T-cell (primary cell): ENCODE data around the gene OR2T2. TPM values are rescaled to one million over a fixed set of nuclear protein-coding genes. Genes with fewer than 3 reads are reported as not detected.
"Not testable (repeated sequence)": the region's sequence is repeated elsewhere in the genome, so short reads cannot be mapped to it uniquely, and the experiment has no call there.

ENCODE experiments used
- ATAC-seq, 4 experiments: fragments of 200-7000 bp in 3 of 4; fragments of 150-1000 bp in 1 of 4; cut with Tn5 transposase; replicated peaks in 1 of 4; 1 replicate in 3 of 4; 2 replicates in 1 of 4; pipeline ENCODE4 v1.10.0; 2021; ENCODE audit warnings: moderate library complexity in 3 of 4, mild to moderate bottlenecking in 2 of 4, moderate number of reproducible peaks in 1 of 4
- CTCF ChIA-PET, 2 donors: fragments of 300-600 bp; sonication (Branson Sonifier 250); formaldehyde crosslinking; loops; one replicate each; lab custom pipeline; 2022; ENCODE audit warnings: antibody characterized with exemption in 2 of 2; lab: Charles Lee
- POLR2A ChIA-PET, 2 donors: fragments of 300-600 bp; sonication (Branson Sonifier 250); formaldehyde crosslinking; loops; one replicate each; lab custom pipeline; 2022; ENCODE audit warnings: antibody characterized with exemption in 2 of 2; lab: Charles Lee
- DNase-seq, 35 experiments: peaks; one replicate each; pipeline versions ENCODE4 v3.0.0 to v3.0.0-alpha.2; 2013 to 2023
- H3K27ac ChIP-seq: one replicate; pipeline ENCODE4 v1.5.1; 2013; ENCODE audit warnings: low read length
- H3K27me3 ChIP-seq, 2 experiments: replicated peaks in 1 of 2; 1 replicate in 1 of 2; 2 replicates in 1 of 2; pipeline versions ENCODE4 v1.6.1 to v1.7.0; 2013; ENCODE audit warnings: low read length in 1 of 2, mixed read lengths in 1 of 2; ENCODE audit not compliant: control insufficient read depth in 2 of 2, insufficient read depth in 2 of 2; ENCODE audit errors: extremely low read depth in 1 of 2
- H3K36me3 ChIP-seq, 2 donors: 1 replicate in 1 of 2; 2 replicates in 1 of 2; pipeline versions ENCODE4 v1.6.1 to v1.7.0; 2013; ENCODE audit warnings: low read length in 1 of 2; ENCODE audit not compliant: control insufficient read depth in 2 of 2, insufficient read depth in 1 of 2; ENCODE audit errors: extremely low read depth in 1 of 2
- H3K4me1 ChIP-seq, 2 experiments: 1 replicate in 1 of 2; 2 replicates in 1 of 2; pipeline versions ENCODE4 v1.6.1 to v1.7.0; 2013; ENCODE audit warnings: low read length in 2 of 2, mixed read lengths in 1 of 2; ENCODE audit not compliant: insufficient read depth in 2 of 2, control insufficient read depth in 1 of 2; ENCODE audit errors: extremely low read depth in 1 of 2
- H3K4me3 ChIP-seq, 2 donors: 1 replicate in 1 of 2; 2 replicates in 1 of 2; pipeline versions ENCODE4 v1.5.1 to v1.7.0; 2013; ENCODE audit warnings: mild to moderate bottlenecking in 2 of 2, low read length in 1 of 2, moderate library complexity in 1 of 2; ENCODE audit not compliant: control insufficient read depth in 1 of 2; ENCODE audit errors: extremely low read depth in 1 of 2
- H3K9me3 ChIP-seq: 2 replicates; pipeline ENCODE4 v1.7.0; 2013
- H3K27ac Mint-ChIP-seq, 2 donors: one replicate each; pipeline ENCODE4 v1.8.0; 2020 to 2021; ENCODE audit warnings: mild to moderate bottlenecking in 2 of 2, mixed read lengths in 2 of 2
- H3K27me3 Mint-ChIP-seq, 2 donors: one replicate each; pipeline ENCODE4 v1.8.0; 2021 to 2022; ENCODE audit warnings: mixed read lengths in 2 of 2
- H3K36me3 Mint-ChIP-seq: one replicate; pipeline ENCODE4 v1.8.0; 2021; ENCODE audit warnings: mixed read lengths
- H3K4me1 Mint-ChIP-seq, 3 donors: one replicate each; pipeline ENCODE4 v1.8.0; 2020 to 2022; ENCODE audit warnings: mixed read lengths in 3 of 3, mild to moderate bottlenecking in 1 of 3
- H3K4me3 Mint-ChIP-seq, 3 donors: one replicate each; pipeline ENCODE4 v1.8.0; 2020 to 2022; ENCODE audit warnings: mild to moderate bottlenecking in 3 of 3, mixed read lengths in 3 of 3, moderate library complexity in 3 of 3
- H3K9me3 Mint-ChIP-seq, 3 donors: one replicate each; pipeline ENCODE4 v1.8.0; 2020 to 2022; ENCODE audit warnings: mixed read lengths in 3 of 3
- WGBS: methylation state at CpG from one replicate; pipeline ENCODE4 v1.1.5; 2013; ENCODE audit warnings: missing lambda C conversion rate; ENCODE audit not compliant: insufficient coverage; 5-methylcytosine and 5-hydroxymethylcytosine counted together
- total RNA-seq, 35 experiments: library from RNA in 6 of 35; stranded (reverse) in 6 of 35; fragments of 120-200 nt in 1 of 35; gene quantifications; one replicate each; pipeline versions ENCODE4 v1.2.1 to v1.2.4 and lab custom pipeline; 2013 to 2026

The OR2T2 gene, protein sequence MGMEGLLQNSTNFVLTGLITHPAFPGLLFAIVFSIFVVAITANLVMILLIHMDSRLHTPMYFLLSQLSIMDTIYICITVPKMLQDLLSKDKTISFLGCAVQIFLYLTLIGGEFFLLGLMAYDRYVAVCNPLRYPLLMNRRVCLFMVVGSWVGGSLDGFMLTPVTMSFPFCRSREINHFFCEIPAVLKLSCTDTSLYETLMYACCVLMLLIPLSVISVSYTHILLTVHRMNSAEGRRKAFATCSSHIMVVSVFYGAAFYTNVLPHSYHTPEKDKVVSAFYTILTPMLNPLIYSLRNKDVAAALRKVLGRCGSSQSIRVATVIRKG
- total RNA-seq (not detected), total RNA-seq (lab: John Stamatoyannopoulos, UW) (0 reads per million in 29 experiments)
- total RNA-seq (2013): not detected

DNA sequence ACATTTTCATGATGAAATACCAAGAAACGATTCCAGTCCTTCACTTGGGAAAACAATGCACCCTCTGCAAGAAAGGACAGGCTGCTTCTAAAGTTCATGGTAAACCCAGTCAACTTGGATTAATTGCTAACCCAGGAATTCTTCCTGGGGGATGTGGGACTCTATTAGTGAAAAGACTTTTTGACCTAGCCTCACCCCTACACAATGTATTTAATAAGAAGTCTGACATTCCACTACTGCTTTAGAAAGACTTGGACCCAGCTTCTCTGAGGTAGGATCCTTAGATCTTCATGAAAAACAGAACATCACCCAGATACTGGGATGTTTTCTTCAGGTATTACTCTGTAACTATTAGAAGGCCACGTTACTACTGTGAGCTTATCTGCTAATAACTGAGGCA lies at the start of gene OR2T2:
OR2T2 (plus strand) TSS at position 239 of the 400 bp plus-strand sequence. CDS start 7,161 bp downstream, outside the sequence.
- whole genome bisulfite sequencing: no CpG with 5 or more reads among the region's 2 CpGs
- CTCF ChIA-PET, H3K9me3 ChIP-seq, H3K4me3 Mint-ChIP-seq, DNase-seq, H3K4me3 ChIP-seq, H3K9me3 Mint-ChIP-seq, H3K27me3 ChIP-seq, POLR2A ChIA-PET, H3K36me3 ChIP-seq, H3K27ac ChIP-seq, H3K4me1 ChIP-seq, H3K4me1 Mint-ChIP-seq, H3K27me3 Mint-ChIP-seq, ATAC-seq, H3K36me3 Mint-ChIP-seq: not testable (repeated sequence)
- peak within 1 kb of the TSS in 1 of 2 donors; percentile 32 for H3K27ac Mint-ChIP-seq

DNA sequence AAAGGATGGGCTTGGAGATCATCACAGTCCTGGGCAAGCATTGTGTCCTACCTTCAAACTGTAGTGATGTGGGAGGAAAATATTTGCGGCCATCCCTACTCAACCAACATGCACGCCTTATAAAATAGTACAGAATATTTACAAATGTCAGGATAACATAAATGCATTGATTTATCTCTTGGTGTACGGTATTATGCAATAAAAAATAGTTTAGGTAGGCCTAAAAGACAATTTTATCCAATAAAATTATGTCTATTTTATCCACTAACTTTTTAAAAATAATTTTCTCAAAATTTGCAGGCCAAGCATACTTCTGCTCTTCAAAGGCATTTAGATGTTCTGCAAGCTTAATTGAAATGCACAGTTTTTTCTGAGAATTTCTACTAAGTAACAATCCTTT lies 42.7 kb upstream of the OR2T2 start, which contains the start of gene OR2T1:
OR2T1 (plus strand) TSS at position 301 of the 400 bp plus-strand sequence. CDS start 3,100 bp downstream, outside the sequence.
- Mint-ChIP-seq H3K27ac (no peak within 1 kb of the TSS), H3K9me3 (peaks cover 0 to 6% (median 3%) of the 10 kb centered on the region in 3 donors), H3K27me3 (no peaks in the 10 kb centered on the region), H3K36me3 (no peaks in the 10 kb centered on the region), H3K4me1 (peaks cover 0 to 10% (median 2%) of the 10 kb centered on the region in 3 donors), H3K4me3 (no peak within 1 kb of the TSS)
- POLR2A ChIA-PET: no interaction called here
- Histone ChIP-seq H3K36me3 (no peaks in the 10 kb centered on the region), H3K9me3 (no peaks in the 10 kb centered on the region), H3K4me1 (no peaks in the 10 kb centered on the region), H3K27me3 (no peaks in the 10 kb centered on the region), H3K27ac (no peak within 1 kb of the TSS), H3K4me3 (no peak within 1 kb of the TSS)
- no CpG with 5 or more reads among the region's 3 CpGs for WGBS
- no peak for ATAC-seq
- CTCF ChIA-PET: no interaction called here
- no peak for DNase-seq

DNA sequence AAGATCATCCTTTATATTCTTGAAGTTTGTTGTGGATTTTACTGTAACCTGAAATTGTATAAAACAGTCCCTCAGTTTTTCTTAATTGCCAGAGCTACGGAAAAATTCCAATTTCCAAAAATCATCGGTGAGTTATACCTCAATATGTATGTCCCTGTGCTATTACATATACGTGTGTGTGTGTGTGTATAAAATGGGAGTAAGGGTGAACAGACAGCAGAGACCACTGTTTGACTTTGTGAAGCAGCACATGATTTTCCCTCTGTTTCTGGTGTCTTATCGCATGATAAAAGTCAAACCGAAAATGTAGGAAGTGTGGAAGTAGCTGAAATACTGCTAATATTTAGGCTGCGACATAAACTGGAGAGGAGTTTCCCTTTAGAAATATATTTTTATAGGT lies 41.4 kb upstream of the OR2T2 start:
- Histone ChIP-seq H3K27ac (no peak overlapping the region), H3K36me3 (no peaks in the 10 kb centered on the region), H3K9me3 (no peaks in the 10 kb centered on the region), H3K4me3 (no peak overlapping the region), H3K4me1 (no peaks in the 10 kb centered on the region), H3K27me3 (no peaks in the 10 kb centered on the region)
- Mint-ChIP-seq H3K27ac (no peak overlapping the region), H3K36me3 (no peaks in the 10 kb centered on the region), H3K4me3 (no peak overlapping the region), H3K27me3 (no peaks in the 10 kb centered on the region), H3K4me1 (peaks cover 0 to 10% (median 2%) of the 10 kb centered on the region in 3 donors), H3K9me3 (peaks cover 0 to 8% (median 3%) of the 10 kb centered on the region in 3 donors)
- ChIA-PET POLR2A (no interaction called here), CTCF (interaction anchor here (0.6 to 1.2 kb wide), 7 partner anchors 13 to 432 kb away, joined by 3 to 7 read pairs (median 4); no protein-coding TSS in a partner anchor)
- WGBS: 56% methylated on average over 3 of the region's 6 CpGs
- DNase-seq (peak in 1 of 35 experiments; percentile 59), ATAC-seq (no peak)

DNA sequence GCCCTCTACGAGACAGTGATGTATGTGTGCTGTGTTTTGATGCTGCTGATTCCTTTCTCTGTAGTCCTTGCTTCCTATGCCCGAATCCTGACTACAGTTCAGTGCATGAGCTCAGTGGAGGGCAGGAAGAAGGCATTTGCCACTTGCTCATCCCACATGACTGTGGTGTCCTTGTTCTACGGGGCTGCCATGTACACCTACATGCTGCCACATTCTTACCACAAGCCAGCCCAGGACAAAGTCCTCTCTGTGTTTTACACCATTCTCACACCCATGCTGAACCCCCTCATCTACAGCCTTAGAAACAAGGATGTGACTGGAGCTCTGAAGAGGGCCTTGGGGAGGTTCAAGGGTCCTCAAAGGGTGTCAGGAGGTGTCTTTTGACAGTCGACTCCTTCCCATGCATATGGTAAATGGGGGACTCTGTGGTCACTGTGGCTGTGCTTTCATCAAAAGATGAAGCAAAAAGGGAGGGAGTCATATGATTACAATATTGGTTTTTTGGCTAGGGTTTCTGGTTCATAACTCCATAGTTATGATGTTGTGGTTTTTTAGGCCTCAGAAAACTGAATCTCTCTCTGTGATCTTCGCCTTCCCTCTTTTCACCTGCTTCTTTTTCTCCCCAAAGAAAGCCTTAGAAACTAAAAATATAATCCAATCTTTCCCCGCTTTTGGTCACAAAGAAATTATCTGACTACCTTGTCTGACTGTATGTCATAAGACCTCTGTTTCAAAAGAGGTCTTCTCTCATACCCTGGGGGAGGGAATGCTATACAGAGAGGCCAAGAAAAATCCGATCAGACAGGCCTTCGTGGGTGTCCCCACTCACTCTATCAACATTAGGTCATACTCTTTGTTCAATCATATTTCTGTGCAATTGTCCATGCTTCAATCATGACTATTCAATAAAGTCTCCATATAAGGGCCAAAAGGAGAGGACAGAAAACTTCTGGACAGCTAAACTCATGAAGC lies 38.4 kb upstream of the OR2T2 start:
- no peaks in the 10 kb centered on the region for H3K36me3 Mint-ChIP-seq
- 83% methylated on average over 3 of the region's 8 CpGs for WGBS
- ATAC-seq (no peak), DNase-seq (no peak)
- Histone ChIP-seq H3K4me3 (no peak overlapping the region), H3K27me3 (no peaks in the 10 kb centered on the region), H3K4me1 (no peaks in the 10 kb centered on the region), H3K27ac (no peak overlapping the region), H3K36me3 (no peaks in the 10 kb centered on the region), H3K9me3 (no peaks in the 10 kb centered on the region)
- H3K4me1 Mint-ChIP-seq: peaks cover 0 to 10% (median 2%) of the 10 kb centered on the region in 3 donors
- peaks cover 5 to 28% (median 16%) of the 10 kb centered on the region in 3 donors for H3K9me3 Mint-ChIP-seq
- POLR2A ChIA-PET: no interaction called here
- no peak overlapping the region for H3K4me3 Mint-ChIP-seq
- H3K27me3 Mint-ChIP-seq: no peaks in the 10 kb centered on the region
- no peak overlapping the region for H3K27ac Mint-ChIP-seq
- CTCF ChIA-PET: interaction anchor here in 1 of 2 donors (0.8 kb wide), 1 partner anchor 205 kb away, joined by 3 read pairs; no protein-coding TSS in a partner anchor

DNA sequence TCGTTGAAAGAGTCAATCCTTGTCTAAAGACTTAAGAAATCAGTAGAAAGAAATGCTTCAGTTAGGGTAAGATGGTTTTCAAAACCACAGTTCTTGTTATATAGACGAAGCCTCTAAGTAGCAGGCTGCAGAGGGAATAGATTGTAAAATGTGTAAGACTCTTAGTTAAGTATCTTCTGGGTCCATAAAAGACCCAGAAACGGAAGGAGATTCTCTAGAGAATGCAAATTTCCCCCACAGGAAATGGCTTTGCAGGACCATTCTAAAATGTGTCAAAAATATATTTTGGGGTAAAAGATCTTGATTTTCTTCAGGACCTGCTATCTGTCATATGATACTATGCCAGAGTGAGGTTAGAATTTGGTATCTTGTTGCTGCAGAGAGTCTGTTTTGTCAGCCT lies 29.2 kb upstream of the OR2T2 start:
- Mint-ChIP-seq H3K27ac (no peak overlapping the region), H3K4me1 (peaks cover 21 to 45% (median 37%) of the 10 kb centered on the region in 3 donors), H3K36me3 (peaks cover 4% of the 10 kb centered on the region), H3K4me3 (no peak overlapping the region), H3K9me3 (peaks cover 0 to 16% (median 7%) of the 10 kb centered on the region in 3 donors), H3K27me3 (no peaks in the 10 kb centered on the region)
- Histone ChIP-seq H3K4me1 (no peaks in the 10 kb centered on the region), H3K27ac (no peak overlapping the region), H3K4me3 (no peak overlapping the region), H3K27me3 (no peaks in the 10 kb centered on the region), H3K9me3 (peaks cover 2% of the 10 kb centered on the region), H3K36me3 (no peaks in the 10 kb centered on the region)
- ATAC-seq (no peak), DNase-seq (no peak)
- ChIA-PET POLR2A (no interaction called here), CTCF (no interaction called here)
- WGBS: 43% methylated on average over 1 of the region's 3 CpGs

DNA sequence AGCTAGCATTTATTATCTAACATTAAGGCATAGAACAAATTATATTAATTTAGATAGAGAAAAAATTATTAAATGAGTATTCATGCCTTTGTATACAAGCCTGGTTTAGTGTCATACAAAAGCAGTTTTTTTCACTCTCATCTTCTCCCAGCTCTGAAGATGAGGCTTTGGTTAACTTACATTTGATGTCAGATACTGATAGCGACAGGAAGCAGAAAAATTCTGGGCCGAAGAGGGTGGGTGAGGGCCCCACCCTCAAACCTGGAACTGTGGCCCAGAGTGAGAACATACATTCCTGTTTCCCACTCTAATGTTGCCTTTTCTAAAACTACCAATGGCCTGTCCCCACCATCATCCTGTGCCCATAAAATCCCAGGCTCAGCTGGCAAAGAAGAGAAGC lies 27.6 kb upstream of the OR2T2 start:
- no peaks in the 10 kb centered on the region for H3K27me3 ChIP-seq
- DNase-seq: no peak
- Mint-ChIP-seq H3K4me1 (peaks cover 21 to 45% (median 37%) of the 10 kb centered on the region in 3 donors), H3K4me3 (peak overlapping the region in 1 of 3 donors; percentile 44), H3K27me3 (no peaks in the 10 kb centered on the region), H3K9me3 (peaks cover 4 to 17% (median 11%) of the 10 kb centered on the region in 3 donors), H3K36me3 (peaks cover 4% of the 10 kb centered on the region), H3K27ac (peak overlapping the region; percentile 14 to 49)
- H3K36me3 ChIP-seq: no peaks in the 10 kb centered on the region
- ChIA-PET CTCF (interaction anchor here (1.0 to 1.1 kb wide), 2 partner anchors 13 to 14 kb away, joined by 4 to 7 read pairs; no protein-coding TSS in a partner anchor), POLR2A (no interaction called here)
- H3K4me3 ChIP-seq: no peak overlapping the region
- no CpG with 5 or more reads among the region's 2 CpGs for WGBS
- ATAC-seq: peak in 3 of 4 experiments; percentile 23 to 54 (median 51)
- peaks cover 3% of the 10 kb centered on the region for H3K9me3 ChIP-seq
- H3K27ac ChIP-seq: no peak overlapping the region
- no peaks in the 10 kb centered on the region for H3K4me1 ChIP-seq
